RCC 7860 (cell line): ENCODE data around the gene ENGASE.

Source experiments
- DNase-seq: peaks from one replicate; pipeline ENCODE4 v3.0.0-alpha.2; 2015; ENCODE audit warnings: low spot score
- FAIRE-seq: peaks from 2 replicates; lab custom pipeline; 2012; peaks lifted over from hg19 to GRCh38; lab: Jason Lieb, UNC

ENGASE gene

GRCh38 chr17:79111097-79111496 is 36.5 kb downstream of the ENGASE start:
- FAIRE-seq (no peak), DNase-seq (no peak)

- FAIRE-seq (no peak), DNase-seq (no peak)
Observed at GRCh38 chr17:79112471-79112870, 37.8 kb downstream of the ENGASE start.

GRCh38 chr17:79113699-79114457 is 39.3 kb downstream of the ENGASE start:
- FAIRE-seq: no peak

GRCh38 chr17:79114458-79115301 is 40.1 kb downstream of the ENGASE start:
- DNase-seq (no peak), FAIRE-seq (no peak)

More at GRCh38 chr17:79113699-79114457, 39.3 kb downstream of the ENGASE start:
- no peak for DNase-seq

- no peak for FAIRE-seq
- DNase-seq: no peak
Observed at GRCh38 chr17:79115487-79115886, 40.9 kb downstream of the ENGASE start.

- DNase-seq (no peak), FAIRE-seq (no peak)
Observed at GRCh38 chr17:79116575-79117368, 42.1 kb downstream of the ENGASE start.

GRCh38 chr17:79117905-79118487 is 43.4 kb downstream of the ENGASE start:
- no peak for DNase-seq
- FAIRE-seq: no peak

GRCh38 chr17:79118924-79119323 is 44.3 kb downstream of the ENGASE start:
- FAIRE-seq: no peak
- DNase-seq: no peak

- FAIRE-seq (no peak), DNase-seq (no peak)
Observed at GRCh38 chr17:79120259-79120658, 45.6 kb downstream of the ENGASE start.

GRCh38 chr17:79123988-79124387 is 49.4 kb downstream of the ENGASE start:
- FAIRE-seq (no peak), DNase-seq (no peak)

GRCh38 chr17:79124513-79125209 is 50.0 kb downstream of the ENGASE start:
- FAIRE-seq (no peak), DNase-seq (no peak)

GRCh38 chr17:79125503-79125902 is 50.9 kb downstream of the ENGASE start:
- FAIRE-seq (no peak), DNase-seq (no peak)

- no peak for DNase-seq
- no peak for FAIRE-seq
Observed at GRCh38 chr17:79126139-79126538, 51.5 kb downstream of the ENGASE start.

GRCh38 chr17:79127534-79128135 is 53.0 kb downstream of the ENGASE start:
- no peak for DNase-seq
- FAIRE-seq: no peak

GRCh38 chr17:79129523-79129922 is 54.9 kb downstream of the ENGASE start:
- no peak for FAIRE-seq
- DNase-seq: no peak

- DNase-seq (no peak), FAIRE-seq (no peak)
Observed at GRCh38 chr17:79130536-79131273, 56.1 kb downstream of the ENGASE start.

- DNase-seq (no peak), FAIRE-seq (no peak)
Observed at GRCh38 chr17:79131274-79131635, 56.6 kb downstream of the ENGASE start.

GRCh38 chr17:79131701-79132100 is 57.1 kb downstream of the ENGASE start:
- no peak for FAIRE-seq

More at GRCh38 chr17:79131701-79132100, 57.1 kb downstream of the ENGASE start:
- DNase-seq: no peak
